NOMO-1 (cell line): ENCODE results near the gene PPP1R37.
A peak's percentile ranks its signal among the peaks of the same experiment; 100 is the strongest.

ENCODE experiments used
- DNase-seq, 2 experiments: peaks; one replicate each; lab custom pipeline; 2025; ENCODE audit not compliant: unreplicated experiment in 2 of 2; lab: John Stamatoyannopoulos, UW

PPP1R37 gene

DNA sequence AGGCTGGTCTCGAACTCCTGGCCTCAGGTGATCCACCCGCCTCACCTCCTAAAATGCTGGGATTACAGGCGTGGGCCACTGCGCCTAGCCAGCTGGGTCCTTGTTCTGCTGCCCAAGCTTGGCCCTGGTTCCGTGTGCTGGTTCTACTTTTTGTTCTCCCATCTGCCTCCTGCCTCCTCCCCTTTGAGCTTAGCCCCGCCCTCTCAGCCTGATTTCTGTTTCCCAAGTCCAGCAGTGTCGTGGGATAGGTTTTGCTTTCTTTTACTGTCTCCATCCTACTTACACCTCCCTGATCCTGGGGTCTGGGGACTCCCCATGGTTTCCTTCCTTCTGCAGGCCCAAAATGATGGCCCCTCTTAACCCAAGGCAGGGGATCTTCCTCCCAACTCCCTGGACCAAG is 88.0 kb downstream of the PPP1R37 start:
- no peak for DNase-seq

DNA sequence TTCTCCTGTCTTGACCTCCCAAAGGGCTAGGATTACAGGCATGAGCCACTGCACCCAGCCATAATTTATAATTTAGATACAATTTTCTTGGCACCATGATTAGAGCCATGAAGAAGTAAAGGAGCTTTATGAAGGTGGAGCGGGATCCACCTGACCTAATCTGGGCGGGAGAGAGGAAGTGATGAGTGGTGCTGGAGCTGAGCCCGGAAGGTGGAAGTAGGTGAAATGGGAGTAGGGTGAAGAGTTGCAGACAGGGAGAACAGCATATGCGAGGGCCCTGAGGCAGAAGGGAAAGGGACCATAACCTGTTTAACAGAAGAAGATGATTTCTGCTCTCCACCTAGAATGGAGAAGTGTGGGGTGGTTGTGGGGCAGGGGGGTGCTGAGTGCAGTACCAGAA is 89.8 kb downstream of the PPP1R37 start:
- DNase-seq, result no peak

DNA sequence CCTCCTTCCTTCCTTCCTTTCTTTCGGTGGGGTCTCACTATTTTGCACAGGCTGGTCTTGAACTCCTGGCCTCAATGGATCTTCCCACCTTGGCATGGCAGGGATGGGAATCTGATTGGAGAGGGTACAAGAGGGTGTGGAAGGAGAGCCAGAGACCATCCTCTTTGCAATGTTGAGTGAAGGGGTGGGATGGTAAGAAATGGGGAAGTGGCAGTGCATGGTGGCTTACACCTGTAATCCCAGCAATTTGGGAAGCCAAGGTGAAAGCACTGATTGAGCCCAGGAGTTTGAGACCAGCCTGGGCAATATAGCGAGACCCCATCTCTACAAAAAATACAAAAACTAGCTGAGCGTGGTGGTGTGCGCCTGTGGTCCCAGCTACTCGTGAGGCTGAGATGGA is 91.1 kb downstream of the PPP1R37 start:
- DNase-seq, result no peak

DNA sequence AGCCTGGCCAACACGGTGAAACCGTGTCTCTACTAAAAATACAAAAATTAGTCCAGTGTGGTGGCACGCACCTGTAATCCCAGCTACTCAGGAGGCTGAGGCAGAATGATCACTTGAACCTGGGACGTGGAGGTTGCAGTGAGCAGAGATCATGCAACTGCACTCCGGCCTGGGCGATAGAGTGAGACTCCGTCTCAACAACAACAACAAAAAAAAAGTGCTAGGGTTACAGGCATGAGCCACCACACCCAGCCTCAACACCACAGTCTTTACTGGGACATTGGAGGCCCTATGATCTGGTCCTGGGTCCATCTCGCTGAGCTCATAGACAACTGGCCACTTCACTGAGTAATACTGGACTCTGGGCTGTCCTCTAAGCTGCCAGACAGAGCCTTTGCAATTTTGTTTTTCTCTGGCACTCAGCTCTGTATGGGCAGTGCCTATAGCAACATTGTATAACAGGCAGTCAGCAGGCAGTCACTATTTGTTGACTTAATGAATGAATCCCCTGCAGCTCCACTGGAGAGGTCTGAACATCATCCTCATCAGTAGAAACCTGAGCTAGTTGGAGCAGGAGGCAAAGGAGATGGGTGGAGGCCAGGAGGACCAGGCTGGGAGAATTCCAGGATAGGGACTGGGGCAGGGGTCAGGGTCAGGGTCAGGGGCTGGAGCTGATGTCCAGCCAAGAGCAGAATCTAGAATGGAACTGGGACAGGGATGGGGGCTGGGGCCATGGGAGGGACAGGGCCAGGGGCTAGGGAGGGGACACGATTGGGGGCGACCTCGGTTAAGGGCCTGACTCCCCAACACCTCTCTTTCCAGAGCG is 93.7 kb downstream of the PPP1R37 start:
- DNase-seq, result no peak

DNA sequence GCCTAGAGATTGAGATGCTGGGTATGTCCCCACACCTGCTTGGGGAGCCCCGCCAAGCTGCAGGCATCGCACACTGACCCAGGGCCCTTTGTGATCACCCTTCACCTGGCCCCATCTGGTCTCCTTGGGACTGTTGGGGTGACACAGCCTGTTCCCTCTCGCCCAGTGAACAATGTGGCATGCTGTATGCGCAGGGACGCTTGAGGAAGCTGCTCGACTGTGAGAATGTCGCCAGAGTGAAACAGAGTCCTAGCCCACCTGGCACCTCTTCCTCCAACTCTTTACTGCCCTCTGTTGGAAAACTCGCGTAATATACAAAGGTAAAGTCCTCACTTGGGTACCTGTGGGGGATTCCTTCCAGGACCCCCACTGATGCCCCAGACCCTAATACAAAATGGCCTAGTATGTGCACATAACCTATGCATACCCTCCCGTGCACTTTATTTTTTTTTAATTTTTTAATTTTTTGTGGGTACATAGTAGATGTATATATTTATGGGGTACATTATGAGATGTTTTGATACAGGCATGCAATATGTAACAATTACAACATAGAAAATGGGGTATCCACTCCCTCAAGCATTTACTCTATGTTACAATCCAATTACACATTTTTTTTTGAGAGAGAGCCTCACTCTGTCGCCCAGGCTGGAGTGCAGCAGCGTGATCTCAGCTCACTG is 94.6 kb downstream of the PPP1R37 start:
- peak; percentile 35 to 44 for DNase-seq

DNA sequence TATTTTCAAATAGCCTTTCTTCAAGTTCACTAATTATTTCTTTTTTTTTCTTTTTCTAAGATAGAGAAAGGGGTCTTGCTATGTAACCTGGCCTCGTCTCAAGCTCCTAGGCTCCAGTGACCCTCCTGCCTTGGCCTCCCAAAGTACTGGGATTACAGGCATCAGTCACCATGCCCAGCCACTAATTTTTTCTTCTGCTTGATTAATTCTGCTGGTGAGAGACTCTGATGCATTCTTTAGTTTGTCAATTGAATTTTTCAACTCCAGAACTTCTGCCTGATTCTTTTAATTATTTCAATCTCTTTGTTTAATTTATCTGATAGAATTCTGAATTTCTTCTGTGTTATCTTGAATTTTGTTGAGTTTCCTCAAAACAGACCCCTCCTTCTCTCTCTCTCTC is 97.0 kb downstream of the PPP1R37 start:
- no peak for DNase-seq

DNA sequence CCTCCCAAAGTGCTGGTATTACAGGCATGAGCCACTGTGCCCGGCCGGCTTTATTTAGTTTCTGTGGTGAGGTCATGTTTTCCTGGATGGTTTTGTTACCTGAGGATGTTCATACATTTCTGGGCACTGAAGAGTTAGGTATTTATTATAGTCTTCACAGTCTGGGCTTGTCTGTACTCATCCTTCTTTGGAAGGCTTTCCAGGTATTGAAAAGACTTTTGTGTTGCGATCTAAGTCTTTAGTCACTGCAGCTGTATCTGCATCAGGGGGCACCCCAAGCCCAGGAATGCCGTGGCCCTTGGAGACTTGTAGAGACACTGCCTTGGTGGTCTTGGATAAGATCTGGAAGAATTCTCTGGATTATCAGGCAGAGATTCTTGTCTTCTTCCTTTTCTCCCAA is 98.4 kb downstream of the PPP1R37 start:
- no peak for DNase-seq

DNA sequence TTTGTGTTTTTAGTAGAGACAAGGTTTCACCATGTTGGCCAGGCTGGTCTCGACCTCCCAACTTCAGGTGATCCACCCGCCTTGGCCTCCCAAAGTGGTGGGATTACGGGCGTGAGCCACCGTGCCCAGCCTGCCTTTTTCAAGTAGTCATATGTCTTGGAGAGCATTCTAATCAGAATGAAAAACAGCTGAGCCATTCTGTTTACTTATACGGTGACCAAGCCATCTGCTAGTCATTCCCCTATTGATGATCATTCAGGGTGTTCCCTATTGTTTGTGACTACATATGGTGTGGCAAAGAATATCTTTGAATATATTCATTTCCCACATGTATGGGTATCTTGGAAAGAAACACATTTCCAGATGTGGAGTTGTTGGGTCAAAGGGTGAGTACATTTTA is 102.8 kb downstream of the PPP1R37 start:
- no peak for DNase-seq
